GM12875 (cell line): ENCODE measurements around the gene LIN37.

Source experiments
- H3K4me3 ChIP-seq: one replicate; pipeline ENCODE4 v1.5.1; 2011; ENCODE audit warnings: low read depth, low read length, control low read depth
- TF ChIP-seq, protein P1 (sequence below): IDR thresholded peaks from 2 replicates; pipeline ENCODE4 v1.5.1; 2011; ENCODE audit warnings: low read depth, mild to moderate bottlenecking, control low read depth, inconsistent platforms, low read length, moderate library complexity, borderline replicate concordance; ENCODE audit not compliant: insufficient read depth

Gene LIN37

GRCh38 chr19:35712567-35713505 is 35.5 kb upstream of the LIN37 start:
- TF ChIP-seq, protein P1, sequence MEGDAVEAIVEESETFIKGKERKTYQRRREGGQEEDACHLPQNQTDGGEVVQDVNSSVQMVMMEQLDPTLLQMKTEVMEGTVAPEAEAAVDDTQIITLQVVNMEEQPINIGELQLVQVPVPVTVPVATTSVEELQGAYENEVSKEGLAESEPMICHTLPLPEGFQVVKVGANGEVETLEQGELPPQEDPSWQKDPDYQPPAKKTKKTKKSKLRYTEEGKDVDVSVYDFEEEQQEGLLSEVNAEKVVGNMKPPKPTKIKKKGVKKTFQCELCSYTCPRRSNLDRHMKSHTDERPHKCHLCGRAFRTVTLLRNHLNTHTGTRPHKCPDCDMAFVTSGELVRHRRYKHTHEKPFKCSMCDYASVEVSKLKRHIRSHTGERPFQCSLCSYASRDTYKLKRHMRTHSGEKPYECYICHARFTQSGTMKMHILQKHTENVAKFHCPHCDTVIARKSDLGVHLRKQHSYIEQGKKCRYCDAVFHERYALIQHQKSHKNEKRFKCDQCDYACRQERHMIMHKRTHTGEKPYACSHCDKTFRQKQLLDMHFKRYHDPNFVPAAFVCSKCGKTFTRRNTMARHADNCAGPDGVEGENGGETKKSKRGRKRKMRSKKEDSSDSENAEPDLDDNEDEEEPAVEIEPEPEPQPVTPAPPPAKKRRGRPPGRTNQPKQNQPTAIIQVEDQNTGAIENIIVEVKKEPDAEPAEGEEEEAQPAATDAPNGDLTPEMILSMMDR: no peak
- H3K4me3 ChIP-seq: peak overlapping the region; percentile 57

GRCh38 chr19:35713506-35713850 is 34.9 kb upstream of the LIN37 start:
- TF ChIP-seq, protein P1: no peak
- H3K4me3 ChIP-seq: peak overlapping the region; percentile 57

DNA sequence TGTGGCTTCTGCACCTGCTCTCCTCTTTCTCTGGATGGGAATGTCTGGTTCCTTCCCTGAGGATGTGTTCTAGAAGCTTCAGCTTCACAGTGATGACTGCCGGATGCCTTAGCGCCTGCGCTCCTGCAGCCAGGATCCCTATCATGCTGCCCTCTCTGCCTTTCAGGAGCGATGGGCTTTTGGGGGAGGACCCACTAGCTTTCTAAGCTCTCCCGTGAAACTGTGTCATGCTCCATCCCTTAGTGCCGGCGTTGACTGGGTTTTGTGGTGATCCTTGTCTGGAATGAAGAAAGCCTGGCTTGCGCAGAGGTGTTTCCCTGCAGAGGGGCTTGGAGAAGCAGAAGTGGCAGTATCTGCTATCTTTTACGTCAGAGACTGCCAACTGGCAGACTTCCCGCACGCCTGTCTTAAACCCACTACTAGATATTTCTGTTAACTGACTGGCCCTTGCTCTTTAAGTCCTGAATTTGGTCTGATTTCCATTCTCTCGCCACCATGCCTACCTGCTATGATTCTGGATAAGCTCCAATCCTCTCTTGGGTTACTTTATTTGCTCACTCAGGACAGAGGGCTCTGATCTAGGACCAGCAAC is 34.4 kb upstream of the LIN37 start:
- peak overlapping the region; percentile 57 for H3K4me3 ChIP-seq
- TF ChIP-seq, protein P1: no peak

- TF ChIP-seq, protein P1: peak; percentile 57
- H3K4me3 ChIP-seq: peak overlapping the region; percentile 57
Measured at GRCh38 chr19:35714601-35715354, 33.6 kb upstream of the LIN37 start.

GRCh38 chr19:35715355-35715809 is 33.0 kb upstream of the LIN37 start:
- H3K4me3 ChIP-seq: peak overlapping the region; percentile 84
- TF ChIP-seq, protein P1: no peak

DNA sequence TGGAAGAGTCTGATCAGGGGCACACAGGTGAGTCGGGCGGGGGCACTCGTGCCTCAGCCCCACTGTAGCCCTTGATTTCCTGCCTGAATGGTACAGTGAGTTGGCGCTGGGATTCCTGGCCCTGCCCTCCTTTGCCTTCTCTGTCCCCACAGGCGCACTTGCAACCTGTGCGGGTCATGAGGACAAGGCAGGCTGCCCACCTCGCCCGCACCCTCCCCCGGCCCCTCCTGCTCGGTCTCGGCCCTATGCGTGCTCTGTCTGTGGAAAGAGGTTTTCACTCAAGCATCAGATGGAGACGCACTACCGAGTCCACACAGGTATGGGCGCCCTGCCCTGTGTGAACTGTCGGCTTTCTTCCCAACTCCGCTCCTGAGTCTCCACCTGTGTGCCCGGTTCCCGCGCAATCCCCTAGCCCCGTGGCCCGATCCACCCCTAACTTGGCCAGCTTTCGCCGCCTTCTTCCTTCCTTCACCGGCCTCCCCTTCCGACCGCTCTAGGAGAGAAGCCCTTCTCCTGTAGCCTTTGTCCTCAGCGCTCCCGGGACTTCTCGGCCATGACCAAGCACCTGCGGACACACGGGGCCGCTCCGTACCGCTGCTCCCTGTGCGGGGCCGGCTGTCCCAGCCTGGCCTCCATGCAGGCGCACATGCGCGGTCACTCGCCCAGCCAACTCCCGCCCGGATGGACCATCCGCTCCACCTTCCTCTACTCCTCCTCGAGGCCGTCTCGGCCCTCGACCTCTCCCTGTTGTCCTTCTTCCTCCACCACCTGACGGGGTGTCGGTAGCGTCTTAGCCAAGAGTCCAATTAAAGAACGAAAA is 32.2 kb upstream of the LIN37 start:
- peak overlapping the region; percentile 84 for H3K4me3 ChIP-seq
- TF ChIP-seq, protein P1: no peak
